Measurements from ENCODE around the gene ZMIZ1. TPM values are rescaled to one million over a fixed set of nuclear protein-coding genes. Genes with fewer than 3 reads are reported as not detected.

The ZMIZ1 gene
- polyA plus RNA-seq, 1 donor from 2014 or later, result 26.8 TPM

DNA sequence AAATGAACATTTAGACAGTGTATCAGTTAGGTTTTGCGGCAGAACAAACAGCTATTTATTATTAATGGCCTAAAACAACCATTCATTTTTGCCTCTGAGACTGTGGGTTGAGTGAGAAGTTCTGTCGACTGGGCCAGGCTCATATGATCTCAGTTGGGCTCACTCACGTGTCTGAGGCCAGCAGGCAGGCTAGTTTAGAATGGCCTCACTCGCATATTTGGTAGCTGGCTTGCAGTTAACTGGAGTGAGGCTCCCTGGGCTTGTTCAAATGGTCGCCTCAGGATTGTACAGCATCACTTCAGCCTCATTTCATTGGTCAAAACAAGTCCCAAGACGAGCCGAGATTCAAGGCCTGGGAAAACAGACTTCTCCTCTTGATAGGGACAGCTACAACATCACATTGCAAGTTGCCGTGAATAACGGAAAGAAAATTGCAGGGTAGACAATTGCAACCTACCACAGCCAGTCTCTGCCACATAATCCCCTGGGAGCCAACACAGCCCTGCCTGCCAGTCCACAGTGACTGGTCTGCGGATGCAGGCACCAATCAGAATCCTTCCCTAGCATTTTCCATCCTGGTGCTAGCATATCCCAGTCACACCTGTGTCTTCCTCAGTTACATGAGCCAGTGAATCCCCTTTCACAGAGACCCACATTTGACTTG lies 255.4 kb downstream of the ZMIZ1 start:
- Histone ChIP-seq H3K4me2 (ENCODE audit: low read length) (no peak overlapping the region), H2AFZ (ENCODE audit: low read depth, low read length) (no peak overlapping the region), H3K9me3 (ENCODE audit: low read length) (no peaks in the 10 kb centered on the region), H3K9ac (ENCODE audit: low read length) (no peak overlapping the region), H3K9me2 (ENCODE audit: insufficient read depth, low read length) (no peaks in the 10 kb centered on the region), H3F3A (ENCODE audit: insufficient read depth, low read length, poor library complexity, severe bottlenecking) (no peaks in the 10 kb centered on the region), H3K27me3 (ENCODE audit: insufficient read depth, low read depth, low read length) (no peaks in the 10 kb centered on the region), H3K4me3 (ENCODE audit: low read length) (no peak overlapping the region), H3K27ac (ENCODE audit: low read length) (no peak overlapping the region), H3K36me3 (ENCODE audit: insufficient read depth, low read length) (no peaks in the 10 kb centered on the region), H4K20me1 (ENCODE audit: insufficient read depth) (no peaks in the 10 kb centered on the region), H3K79me2 (replicated peaks; ENCODE audit: insufficient read depth, low read length) (no peaks in the 10 kb centered on the region)
- peak; percentile 37 for TF ChIP-seq POLR2AphosphoS5 (IDR thresholded peaks at IDR 0.05)
- TF ChIP-seq TAF1 (IDR thresholded peaks at IDR 0.05; ENCODE audit: low read depth), result no peak

DNA sequence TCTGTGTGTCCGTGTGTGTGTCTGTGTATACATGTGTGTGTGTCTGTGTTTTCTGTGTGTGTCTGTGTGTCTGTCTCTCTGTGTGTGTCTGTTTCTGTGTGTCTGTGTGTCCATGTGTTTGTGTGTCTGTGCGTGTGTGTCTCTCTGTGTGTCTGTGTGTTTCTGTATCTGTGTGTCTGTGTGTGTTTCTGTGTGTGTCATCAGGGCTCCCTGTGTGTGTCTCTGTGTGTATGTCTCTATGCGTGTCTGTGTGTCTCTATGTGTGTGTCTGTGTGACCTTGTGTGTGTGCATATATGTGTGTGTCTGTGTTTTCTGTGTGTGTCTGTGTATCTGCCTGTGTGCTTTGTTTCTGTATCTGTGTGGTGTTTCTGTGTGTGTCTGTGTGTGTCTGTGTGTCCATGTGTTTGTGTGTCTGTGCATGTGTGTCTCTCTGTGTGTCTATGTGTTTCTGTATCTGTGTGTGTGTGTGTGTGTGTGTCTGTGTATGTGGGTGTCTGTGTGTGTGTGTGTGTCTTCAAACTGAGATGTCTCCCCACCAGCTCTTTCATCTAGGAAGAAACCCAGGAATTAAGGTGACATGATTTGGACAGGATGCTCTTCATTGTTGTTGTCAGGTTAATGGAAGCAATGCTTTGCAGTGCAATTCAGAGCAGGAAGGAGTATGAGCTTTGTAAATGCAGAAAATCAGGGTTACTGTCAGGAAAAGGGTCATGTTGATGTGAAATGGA lies 257.8 kb downstream of the ZMIZ1 start:
- H3K9me3 ChIP-seq (ENCODE audit: low read length), result no peaks in the 10 kb centered on the region
- H3K36me3 ChIP-seq (ENCODE audit: insufficient read depth, low read length), result no peaks in the 10 kb centered on the region
- no peaks in the 10 kb centered on the region for H3K27me3 ChIP-seq (ENCODE audit: insufficient read depth, low read depth, low read length)
- no peaks in the 10 kb centered on the region for H3K9me2 ChIP-seq (ENCODE audit: insufficient read depth, low read length)
- peak overlapping the region; percentile 8 for H3K27ac ChIP-seq (ENCODE audit: low read length)
- peak; percentile 51 for TF ChIP-seq POLR2AphosphoS5 (IDR thresholded peaks at IDR 0.05)
- TF ChIP-seq, protein P1, sequence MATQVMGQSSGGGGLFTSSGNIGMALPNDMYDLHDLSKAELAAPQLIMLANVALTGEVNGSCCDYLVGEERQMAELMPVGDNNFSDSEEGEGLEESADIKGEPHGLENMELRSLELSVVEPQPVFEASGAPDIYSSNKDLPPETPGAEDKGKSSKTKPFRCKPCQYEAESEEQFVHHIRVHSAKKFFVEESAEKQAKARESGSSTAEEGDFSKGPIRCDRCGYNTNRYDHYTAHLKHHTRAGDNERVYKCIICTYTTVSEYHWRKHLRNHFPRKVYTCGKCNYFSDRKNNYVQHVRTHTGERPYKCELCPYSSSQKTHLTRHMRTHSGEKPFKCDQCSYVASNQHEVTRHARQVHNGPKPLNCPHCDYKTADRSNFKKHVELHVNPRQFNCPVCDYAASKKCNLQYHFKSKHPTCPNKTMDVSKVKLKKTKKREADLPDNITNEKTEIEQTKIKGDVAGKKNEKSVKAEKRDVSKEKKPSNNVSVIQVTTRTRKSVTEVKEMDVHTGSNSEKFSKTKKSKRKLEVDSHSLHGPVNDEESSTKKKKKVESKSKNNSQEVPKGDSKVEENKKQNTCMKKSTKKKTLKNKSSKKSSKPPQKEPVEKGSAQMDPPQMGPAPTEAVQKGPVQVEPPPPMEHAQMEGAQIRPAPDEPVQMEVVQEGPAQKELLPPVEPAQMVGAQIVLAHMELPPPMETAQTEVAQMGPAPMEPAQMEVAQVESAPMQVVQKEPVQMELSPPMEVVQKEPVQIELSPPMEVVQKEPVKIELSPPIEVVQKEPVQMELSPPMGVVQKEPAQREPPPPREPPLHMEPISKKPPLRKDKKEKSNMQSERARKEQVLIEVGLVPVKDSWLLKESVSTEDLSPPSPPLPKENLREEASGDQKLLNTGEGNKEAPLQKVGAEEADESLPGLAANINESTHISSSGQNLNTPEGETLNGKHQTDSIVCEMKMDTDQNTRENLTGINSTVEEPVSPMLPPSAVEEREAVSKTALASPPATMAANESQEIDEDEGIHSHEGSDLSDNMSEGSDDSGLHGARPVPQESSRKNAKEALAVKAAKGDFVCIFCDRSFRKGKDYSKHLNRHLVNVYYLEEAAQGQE (IDR thresholded peaks at IDR 0.05; ENCODE audit: borderline replicate concordance), result no peak
- TF ChIP-seq, protein P2, sequence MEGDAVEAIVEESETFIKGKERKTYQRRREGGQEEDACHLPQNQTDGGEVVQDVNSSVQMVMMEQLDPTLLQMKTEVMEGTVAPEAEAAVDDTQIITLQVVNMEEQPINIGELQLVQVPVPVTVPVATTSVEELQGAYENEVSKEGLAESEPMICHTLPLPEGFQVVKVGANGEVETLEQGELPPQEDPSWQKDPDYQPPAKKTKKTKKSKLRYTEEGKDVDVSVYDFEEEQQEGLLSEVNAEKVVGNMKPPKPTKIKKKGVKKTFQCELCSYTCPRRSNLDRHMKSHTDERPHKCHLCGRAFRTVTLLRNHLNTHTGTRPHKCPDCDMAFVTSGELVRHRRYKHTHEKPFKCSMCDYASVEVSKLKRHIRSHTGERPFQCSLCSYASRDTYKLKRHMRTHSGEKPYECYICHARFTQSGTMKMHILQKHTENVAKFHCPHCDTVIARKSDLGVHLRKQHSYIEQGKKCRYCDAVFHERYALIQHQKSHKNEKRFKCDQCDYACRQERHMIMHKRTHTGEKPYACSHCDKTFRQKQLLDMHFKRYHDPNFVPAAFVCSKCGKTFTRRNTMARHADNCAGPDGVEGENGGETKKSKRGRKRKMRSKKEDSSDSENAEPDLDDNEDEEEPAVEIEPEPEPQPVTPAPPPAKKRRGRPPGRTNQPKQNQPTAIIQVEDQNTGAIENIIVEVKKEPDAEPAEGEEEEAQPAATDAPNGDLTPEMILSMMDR (IDR thresholded peaks at IDR 0.05; ENCODE audit: poor library complexity, severe bottlenecking), result no peak
- TF ChIP-seq EP300 (conservative IDR thresholded peaks at IDR 0.05; ENCODE audit: poor library complexity, severe bottlenecking), result peak; percentile 57
- TF ChIP-seq SMC3 (conservative IDR thresholded peaks at IDR 0.05; ENCODE audit: poor library complexity), result no peak
- no peaks in the 10 kb centered on the region for H3F3A ChIP-seq (ENCODE audit: insufficient read depth, low read length, poor library complexity, severe bottlenecking)
- H3K4me3 ChIP-seq (ENCODE audit: low read length), result no peak overlapping the region
- no peaks in the 10 kb centered on the region for H3K79me2 ChIP-seq (replicated peaks; ENCODE audit: insufficient read depth, low read length)
- H4K20me1 ChIP-seq (ENCODE audit: insufficient read depth), result no peaks in the 10 kb centered on the region
- no peak overlapping the region for H3K4me2 ChIP-seq (ENCODE audit: low read length)
- H3K9ac ChIP-seq (ENCODE audit: low read length), result no peak overlapping the region
- no peak overlapping the region for H2AFZ ChIP-seq (ENCODE audit: low read depth, low read length)

- peak overlapping the region; percentile 8 for H3K27ac ChIP-seq (ENCODE audit: low read length)
- no peaks in the 10 kb centered on the region for H4K20me1 ChIP-seq (ENCODE audit: insufficient read depth)
- H3K4me2 ChIP-seq (ENCODE audit: low read length), result no peak overlapping the region
- H3K36me3 ChIP-seq (ENCODE audit: insufficient read depth, low read length), result no peaks in the 10 kb centered on the region
- H3K9me3 ChIP-seq (ENCODE audit: low read length), result no peaks in the 10 kb centered on the region
- no peaks in the 10 kb centered on the region for H3K27me3 ChIP-seq (ENCODE audit: insufficient read depth, low read depth, low read length)
- no peak overlapping the region for H2AFZ ChIP-seq (ENCODE audit: low read depth, low read length)
- no peak overlapping the region for H3K9ac ChIP-seq (ENCODE audit: low read length)
- no peak overlapping the region for H3K4me3 ChIP-seq (ENCODE audit: low read length)
- H3K9me2 ChIP-seq (ENCODE audit: insufficient read depth, low read length), result no peaks in the 10 kb centered on the region
- H3K79me2 ChIP-seq (replicated peaks; ENCODE audit: insufficient read depth, low read length), result no peaks in the 10 kb centered on the region
- no peaks in the 10 kb centered on the region for H3F3A ChIP-seq (ENCODE audit: insufficient read depth, low read length, poor library complexity, severe bottlenecking)
- TF ChIP-seq RAD21 (conservative IDR thresholded peaks at IDR 0.05) (no peak), SMC3 (conservative IDR thresholded peaks at IDR 0.05; ENCODE audit: poor library complexity) (no peak), POLR2AphosphoS5 (IDR thresholded peaks at IDR 0.05) (no peak), EZH2 (IDR thresholded peaks at IDR 0.05; ENCODE audit: borderline replicate concordance, insufficient read depth, low read length, poor library complexity, severe bottlenecking) (no peak), MXI1 (conservative IDR thresholded peaks at IDR 0.05; ENCODE audit: poor library complexity, severe bottlenecking) (no peak), EP300 (conservative IDR thresholded peaks at IDR 0.05; ENCODE audit: poor library complexity, severe bottlenecking) (no peak)
- TF ChIP-seq, protein P1 (IDR thresholded peaks at IDR 0.05; ENCODE audit: borderline replicate concordance), result no peak
- TF ChIP-seq, protein P2 (IDR thresholded peaks at IDR 0.05; ENCODE audit: poor library complexity, severe bottlenecking), result no peak
Observed at GRCh38 chr10:79327090-79327457, 258.3 kb downstream of the ZMIZ1 start.
